Fibroblast of mammary gland (primary cell): ENCODE data around the gene RGS6.

Source experiments
- DNase-seq: peaks from one replicate; pipeline ENCODE4 v3.0.0-alpha.2; 2010; ENCODE audit warnings: low read depth
- H3K4me3 ChIP-seq: 2 replicates; pipeline ENCODE4 v1.5.1; 2011; ENCODE audit warnings: low read depth, mild to moderate bottlenecking, low read length, moderate library complexity; ENCODE audit not compliant: control insufficient read depth
- CTCF ChIP-seq: conservative IDR thresholded peaks from 2 replicates; pipeline ENCODE4 v1.5.1; 2011; ENCODE audit warnings: low read depth, low read length, inconsistent platforms; ENCODE audit not compliant: control insufficient read depth, insufficient read depth

The RGS6 gene

DNA sequence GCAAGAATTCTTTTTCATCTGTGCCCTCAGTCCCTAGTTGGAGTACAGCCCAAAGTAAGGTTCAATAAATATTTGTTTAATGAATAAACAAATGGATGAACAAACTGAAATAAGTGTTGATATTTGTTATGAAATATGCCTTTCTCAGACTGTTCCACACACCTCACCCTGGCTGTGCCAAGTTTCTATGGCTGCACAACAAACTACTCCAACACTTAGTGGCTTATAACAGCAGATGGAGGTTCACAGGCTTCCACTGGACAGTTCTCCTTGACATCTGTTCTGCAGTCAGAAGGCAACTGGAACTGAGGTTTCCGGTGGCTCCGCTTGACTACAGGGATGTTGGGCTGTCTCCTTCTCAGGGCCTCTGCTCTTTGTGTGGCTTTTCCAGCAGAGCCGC, 197.1 kb downstream of the RGS6 start:
- no peak overlapping the region for H3K4me3 ChIP-seq
- no peak for DNase-seq
- TF ChIP-seq CTCF, result no peak

DNA sequence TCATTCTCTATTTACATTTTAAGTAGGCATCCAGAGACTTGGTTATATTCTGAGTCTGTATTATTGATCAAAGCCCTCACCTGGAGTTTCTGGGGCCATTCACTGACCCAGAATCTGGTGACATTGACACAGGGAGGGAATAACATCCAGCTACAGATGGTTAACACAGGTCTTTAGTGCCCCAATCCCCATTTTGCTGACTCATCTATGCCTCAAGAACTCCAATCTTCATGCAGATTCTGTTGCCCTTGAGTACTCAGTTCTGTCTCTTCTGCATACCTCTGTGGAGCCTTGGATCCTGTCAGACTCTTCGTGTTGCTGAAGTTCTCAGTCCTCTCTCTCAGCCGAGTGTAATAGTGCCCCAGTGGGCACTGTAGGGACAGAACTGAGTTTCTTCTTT, 208.9 kb downstream of the RGS6 start:
- no peak for TF ChIP-seq CTCF
- no peak overlapping the region for H3K4me3 ChIP-seq
- no peak for DNase-seq

- TF ChIP-seq CTCF, result no peak
- H3K4me3 ChIP-seq, result no peak overlapping the region
- no peak for DNase-seq
These were observed 210.1 kb downstream of the RGS6 start for GRCh38 chr14:72142328-72142727.

GRCh38 chr14:72146241-72146640, 214.0 kb downstream of the RGS6 start:
- no peak for TF ChIP-seq CTCF
- DNase-seq, result no peak
- no peak overlapping the region for H3K4me3 ChIP-seq

DNA sequence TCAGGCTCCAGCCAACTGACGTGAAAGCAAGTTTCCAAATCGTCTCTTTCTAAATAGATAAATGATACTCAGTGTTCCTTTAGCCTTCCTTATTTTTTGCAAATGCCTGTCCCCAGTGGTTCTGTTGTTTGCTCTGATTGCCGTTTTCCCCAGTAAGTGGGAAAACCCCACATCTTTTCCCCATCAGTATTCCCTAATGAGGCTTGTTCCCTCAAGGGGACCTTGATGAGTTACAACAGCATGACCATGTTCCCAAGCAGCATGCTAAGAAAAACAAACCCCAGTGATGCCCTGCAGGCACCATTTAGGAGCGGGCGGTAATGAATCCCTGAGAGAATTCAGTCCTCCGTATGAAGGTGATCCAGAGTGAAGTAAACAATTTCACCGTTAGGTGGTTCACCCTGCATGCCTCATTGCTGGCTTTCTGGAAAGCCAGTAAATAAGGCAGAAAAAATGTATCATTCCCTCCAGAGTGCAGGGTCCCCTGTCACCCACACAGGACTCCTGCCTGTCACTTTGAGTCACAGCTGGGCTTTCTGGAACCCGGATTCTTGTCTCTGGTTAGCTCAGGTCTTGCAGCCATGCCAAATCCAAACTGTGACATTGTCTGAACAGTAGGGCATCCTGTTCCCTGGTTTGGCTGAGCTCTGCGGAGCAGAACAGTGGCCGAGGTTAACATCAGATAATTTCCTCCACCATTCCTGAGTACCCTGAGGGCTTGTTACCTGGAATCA, 222.6 kb downstream of the RGS6 start:
- DNase-seq, result no peak
- no peak overlapping the region for H3K4me3 ChIP-seq
- no peak for TF ChIP-seq CTCF

GRCh38 chr14:72155379-72155993, 223.3 kb downstream of the RGS6 start:
- no peak for DNase-seq
- no peak overlapping the region for H3K4me3 ChIP-seq

More at GRCh38 chr14:72155379-72155993, 223.3 kb downstream of the RGS6 start:
- TF ChIP-seq CTCF, result no peak
